ENCODE measurements around the gene MAT1A.

The MAT1A gene

DNA sequence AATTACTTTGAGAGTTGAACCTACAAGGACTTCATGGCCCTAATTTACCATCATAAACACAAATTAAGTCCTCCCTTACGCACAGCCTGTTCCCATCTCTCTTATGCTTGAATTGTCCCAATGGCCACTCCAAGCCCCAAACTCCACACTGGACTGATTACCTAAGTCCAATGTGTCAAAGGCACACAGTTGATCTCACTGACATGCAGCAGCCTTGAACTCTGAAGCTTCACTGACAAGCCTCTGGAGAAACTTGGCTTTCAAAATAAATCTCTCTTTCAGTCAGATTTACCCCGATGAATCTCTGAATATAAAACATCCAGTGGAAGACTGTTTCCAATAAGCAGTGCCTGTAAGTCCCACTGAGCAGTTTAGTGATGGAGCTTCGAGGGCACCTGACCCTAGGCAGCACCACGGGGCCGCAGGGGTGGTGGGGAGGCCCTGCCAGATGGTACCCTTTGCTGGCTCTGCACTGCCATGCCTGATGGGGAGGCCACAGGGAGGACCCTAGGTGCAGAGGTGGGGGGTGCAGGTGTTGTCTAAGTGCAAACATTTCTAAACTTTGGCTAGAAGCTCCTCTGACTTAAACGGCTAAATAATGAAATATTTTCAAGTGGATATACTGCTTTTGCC lies 3.3 kb upstream of the MAT1A start:
- no peak overlapping the region for H3K27ac ChIP-seq
- TF ChIP-seq ZFX (IDR thresholded peaks at IDR 0.05): no peak
- TF ChIP-seq, protein P1, sequence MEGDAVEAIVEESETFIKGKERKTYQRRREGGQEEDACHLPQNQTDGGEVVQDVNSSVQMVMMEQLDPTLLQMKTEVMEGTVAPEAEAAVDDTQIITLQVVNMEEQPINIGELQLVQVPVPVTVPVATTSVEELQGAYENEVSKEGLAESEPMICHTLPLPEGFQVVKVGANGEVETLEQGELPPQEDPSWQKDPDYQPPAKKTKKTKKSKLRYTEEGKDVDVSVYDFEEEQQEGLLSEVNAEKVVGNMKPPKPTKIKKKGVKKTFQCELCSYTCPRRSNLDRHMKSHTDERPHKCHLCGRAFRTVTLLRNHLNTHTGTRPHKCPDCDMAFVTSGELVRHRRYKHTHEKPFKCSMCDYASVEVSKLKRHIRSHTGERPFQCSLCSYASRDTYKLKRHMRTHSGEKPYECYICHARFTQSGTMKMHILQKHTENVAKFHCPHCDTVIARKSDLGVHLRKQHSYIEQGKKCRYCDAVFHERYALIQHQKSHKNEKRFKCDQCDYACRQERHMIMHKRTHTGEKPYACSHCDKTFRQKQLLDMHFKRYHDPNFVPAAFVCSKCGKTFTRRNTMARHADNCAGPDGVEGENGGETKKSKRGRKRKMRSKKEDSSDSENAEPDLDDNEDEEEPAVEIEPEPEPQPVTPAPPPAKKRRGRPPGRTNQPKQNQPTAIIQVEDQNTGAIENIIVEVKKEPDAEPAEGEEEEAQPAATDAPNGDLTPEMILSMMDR (conservative IDR thresholded peaks at IDR 0.05): no peak

DNA sequence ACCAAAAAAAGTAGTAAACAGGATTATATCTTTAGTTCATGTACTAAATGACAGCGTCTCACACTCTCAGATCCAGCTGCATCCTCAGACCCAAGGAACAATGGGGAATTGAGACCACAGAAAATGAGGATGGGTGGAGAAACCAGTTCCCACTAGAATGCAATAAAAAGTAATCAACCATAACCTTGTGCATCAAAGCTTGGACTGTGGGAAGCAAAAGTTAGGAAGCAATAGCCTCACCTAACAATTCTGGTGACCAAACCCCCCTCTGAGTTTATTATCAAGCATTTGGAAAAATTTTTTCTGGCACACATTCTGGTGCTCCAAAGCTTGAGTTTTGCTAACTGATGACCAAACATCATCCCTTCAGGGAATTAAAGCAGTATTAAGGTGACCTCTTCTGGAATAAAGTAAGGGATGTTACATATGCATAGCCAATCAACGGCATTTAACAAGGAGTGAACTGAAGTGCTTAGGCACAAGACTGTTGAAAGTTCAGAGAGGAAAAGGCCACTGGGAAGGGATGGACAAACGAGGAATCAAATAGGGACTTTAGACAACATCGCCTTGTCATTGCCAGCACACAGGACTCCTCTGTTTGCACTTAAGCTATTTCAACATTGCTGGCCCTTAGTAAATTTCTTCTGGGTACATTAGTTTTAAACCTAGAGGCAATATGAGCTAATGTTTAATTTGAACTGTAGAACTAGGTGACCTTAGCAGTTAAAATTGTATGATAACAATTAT lies 1.2 kb upstream of the MAT1A start:
- H3K27ac ChIP-seq: no peak overlapping the region
- TF ChIP-seq, protein P1 (conservative IDR thresholded peaks at IDR 0.05): no peak
- no peak for TF ChIP-seq ZFX (IDR thresholded peaks at IDR 0.05)

DNA sequence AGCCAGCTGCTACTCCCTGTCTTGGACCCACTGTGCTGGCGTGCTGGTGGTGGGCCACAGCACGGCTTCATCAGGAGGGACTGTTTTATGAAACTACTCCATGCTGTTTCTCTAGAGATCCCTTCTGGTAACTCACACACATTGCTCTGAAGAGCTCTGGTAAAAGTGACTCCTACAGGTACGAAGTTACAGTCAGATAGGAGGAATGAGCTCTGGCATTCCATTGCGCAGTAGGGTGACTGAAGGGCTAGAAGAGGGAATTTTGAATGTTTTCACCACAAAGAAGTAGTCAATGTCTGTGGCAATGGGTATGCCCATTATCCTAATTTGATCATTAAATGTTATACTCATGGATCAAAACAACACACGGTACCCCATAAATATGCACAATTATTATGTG lies 609 bp downstream of the MAT1A start:
- no peak overlapping the region for H3K27ac ChIP-seq
- TF ChIP-seq, protein P1 (conservative IDR thresholded peaks at IDR 0.05): no peak
- TF ChIP-seq ZFX (IDR thresholded peaks at IDR 0.05): no peak

DNA sequence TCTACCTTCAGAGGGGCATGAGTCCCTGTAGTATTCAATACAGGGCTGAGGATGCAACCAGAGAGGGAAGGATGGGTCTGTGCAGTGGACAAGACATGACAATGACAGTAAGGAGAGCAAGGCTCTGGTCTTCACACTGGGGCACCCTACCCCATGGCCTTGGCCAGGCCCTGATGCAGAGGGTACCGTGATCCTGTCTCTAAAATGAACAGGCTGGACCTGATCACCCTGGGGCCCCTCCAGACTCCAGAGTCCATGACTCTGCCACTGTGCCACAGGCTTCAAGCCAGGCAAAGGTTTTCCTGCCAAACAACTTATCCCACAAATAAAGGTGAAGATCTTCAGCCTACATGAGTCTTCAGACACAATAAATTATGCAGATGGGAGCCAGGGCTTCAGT lies 4.9 kb downstream of the MAT1A start:
- TF ChIP-seq, protein P1 (conservative IDR thresholded peaks at IDR 0.05): no peak
- no peak for TF ChIP-seq ZFX (IDR thresholded peaks at IDR 0.05)
- no peak overlapping the region for H3K27ac ChIP-seq

DNA sequence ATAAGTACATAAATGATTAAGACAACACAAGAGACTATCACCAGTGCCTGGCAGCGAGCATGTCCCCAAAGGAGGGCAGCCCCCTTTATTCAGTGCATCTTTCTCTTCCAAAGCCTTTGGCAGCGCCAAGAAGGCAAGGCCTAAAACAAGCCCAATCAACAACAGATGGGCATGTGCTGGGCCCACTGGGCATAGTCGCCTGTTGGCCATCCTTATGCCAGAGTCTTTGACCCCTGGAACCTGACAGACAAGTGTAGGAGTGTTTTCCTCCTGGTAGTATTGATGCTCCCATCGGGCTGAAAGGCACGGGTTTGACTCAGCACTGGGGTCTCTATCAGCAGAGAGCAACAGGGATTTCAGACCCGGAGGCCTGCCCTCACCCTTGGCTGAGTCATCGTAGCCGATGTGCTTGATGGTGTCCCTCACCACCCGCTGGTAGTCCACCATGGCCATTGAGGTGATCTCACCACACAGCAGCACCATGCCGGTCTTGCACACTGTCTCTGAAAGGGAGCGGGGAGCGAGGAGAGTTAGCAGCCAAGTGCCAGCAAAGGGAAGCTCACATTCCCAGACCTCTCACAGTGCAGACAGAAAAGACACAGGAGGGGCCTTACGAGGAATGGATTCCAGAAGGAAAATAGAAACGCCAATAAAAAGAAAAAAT lies 5.8 kb downstream of the MAT1A start:
- TF ChIP-seq, protein P1 (conservative IDR thresholded peaks at IDR 0.05): no peak
- no peak for TF ChIP-seq ZFX (IDR thresholded peaks at IDR 0.05)
- H3K27ac ChIP-seq: no peak overlapping the region

DNA sequence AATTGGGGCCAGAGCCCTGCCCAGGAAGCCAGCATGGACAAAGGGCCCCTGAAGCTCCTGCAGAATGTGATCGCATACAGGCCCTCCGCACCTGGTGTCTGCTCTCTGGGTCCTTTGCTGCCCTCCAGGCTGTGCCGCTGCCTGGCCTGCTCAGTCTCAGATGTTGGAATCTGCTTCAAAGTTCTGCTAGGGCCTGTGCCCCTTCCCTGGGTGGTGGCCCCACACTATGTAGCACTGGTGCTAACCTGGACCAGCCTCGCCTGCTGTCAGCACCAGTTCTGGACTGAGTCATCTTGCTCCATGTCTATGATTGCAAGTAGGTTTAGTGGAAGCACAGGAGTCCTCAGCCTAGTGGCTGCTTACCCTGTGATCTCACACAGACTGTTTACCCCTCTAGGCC lies 6.3 kb downstream of the MAT1A start:
- H3K27ac ChIP-seq: no peak overlapping the region
- TF ChIP-seq, protein P1 (conservative IDR thresholded peaks at IDR 0.05): no peak
- TF ChIP-seq ZFX (IDR thresholded peaks at IDR 0.05): no peak

Measured in C4-2B (cell line).